ENCODE data around the gene SGK1.

The SGK1 gene

DNA sequence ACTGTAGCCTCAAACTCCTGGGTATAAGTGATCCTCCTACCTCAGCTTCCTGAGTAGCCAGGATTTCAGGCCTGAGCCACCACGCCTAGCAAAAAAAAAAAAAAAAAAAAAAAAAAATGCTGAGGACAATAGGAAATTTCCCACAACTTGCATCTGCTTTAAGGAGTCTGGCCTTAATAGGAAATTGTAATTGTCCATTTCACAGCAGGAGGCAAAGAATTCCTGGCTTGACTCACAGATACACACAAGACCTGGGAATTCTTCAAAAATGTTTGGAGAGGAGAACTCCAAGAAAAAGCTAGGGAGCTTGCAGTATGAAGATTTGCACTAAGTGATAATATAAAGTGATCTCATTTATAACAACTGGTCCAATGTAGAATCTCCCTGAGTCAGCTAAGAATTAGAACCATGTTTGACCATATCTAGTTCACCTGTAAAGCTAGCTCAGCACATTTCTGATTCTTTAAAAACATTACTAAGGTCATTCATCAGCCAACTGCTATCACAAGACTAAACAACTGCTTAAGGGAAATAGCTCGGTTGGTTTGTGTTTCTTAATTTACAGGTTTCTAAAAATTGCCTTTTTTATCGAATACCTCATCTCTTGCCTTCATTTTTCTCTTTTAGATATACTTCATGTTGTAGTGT is 185.3 kb downstream of the SGK1 start:
- DNase-seq (ENCODE audit: low read depth in 1 of 2, low spot score in 1 of 2): no peak

DNA sequence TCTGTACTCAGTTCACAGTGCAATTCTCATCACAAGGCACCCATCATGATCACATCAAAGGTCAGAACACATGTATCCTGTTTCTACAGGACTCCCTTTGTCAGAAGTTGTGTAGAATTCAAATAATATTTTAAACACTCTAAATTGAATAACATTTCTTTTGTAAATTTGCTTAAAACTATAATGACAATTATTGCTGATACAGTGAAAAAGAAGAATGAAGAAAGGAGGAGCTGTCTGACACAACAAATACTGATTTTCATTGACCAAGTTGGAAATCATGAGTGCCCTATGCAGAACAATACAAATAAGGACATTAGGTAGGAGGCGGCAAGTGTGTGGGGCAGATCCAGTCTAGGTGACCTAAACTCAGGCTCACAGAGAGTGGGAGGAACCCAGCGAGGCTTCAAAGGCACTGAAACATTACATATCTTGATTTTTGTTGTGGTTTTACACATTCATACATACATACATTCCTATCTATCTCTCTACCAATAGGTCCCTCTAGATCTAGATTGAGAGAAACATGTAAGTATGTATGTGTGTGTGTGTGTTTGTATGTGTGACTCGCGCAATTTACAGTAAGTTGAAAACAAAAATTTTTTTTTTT is 186.3 kb downstream of the SGK1 start:
- no peak for DNase-seq (ENCODE audit: low read depth in 1 of 2, low spot score in 1 of 2)

DNA sequence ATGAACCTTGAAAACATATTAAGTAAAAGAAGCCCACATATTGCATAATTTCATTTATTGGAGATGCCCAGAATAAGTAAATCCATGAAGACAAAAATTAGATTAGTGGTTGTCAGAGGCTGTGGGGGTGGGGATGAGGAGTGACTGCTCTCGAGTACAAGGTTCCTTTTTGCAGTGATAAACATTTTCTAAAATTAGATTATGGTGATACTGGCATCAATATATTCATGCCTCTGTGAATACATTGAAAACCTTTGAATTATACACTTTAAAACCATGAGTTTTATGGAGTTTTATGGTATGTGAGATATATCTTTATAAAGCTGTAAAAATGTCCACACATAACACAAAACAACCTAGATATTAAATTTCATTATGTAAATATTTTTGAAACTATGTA is 189.8 kb downstream of the SGK1 start:
- no peak for DNase-seq (ENCODE audit: low read depth in 1 of 2, low spot score in 1 of 2)

DNA sequence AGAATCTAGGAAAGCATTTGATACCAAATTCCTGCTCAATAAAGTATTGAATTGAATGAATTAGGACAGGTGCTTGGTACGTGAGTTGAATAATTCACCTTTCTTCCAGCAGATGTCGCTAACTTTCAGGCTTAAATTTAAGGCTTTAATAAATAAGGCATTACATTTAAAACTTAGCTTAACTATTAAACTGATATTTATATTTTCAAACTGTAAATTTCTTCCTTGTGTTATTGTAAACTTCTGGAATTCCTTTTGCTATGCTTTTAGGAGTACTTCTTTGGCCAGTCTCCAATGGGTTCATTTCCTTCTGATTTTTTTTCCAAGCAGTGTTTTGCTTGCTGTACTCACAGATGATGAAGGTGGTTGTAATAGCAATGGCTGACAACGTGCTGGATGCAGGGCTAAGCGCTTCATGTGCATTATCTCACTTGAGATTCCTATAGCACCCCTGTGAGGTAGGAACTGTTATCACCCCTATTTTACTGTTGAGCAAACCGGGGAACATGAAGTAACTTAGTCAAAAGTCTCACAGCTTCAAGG is 194.2 kb downstream of the SGK1 start:
- no peak for DNase-seq (ENCODE audit: low read depth in 1 of 2, low spot score in 1 of 2)

DNA sequence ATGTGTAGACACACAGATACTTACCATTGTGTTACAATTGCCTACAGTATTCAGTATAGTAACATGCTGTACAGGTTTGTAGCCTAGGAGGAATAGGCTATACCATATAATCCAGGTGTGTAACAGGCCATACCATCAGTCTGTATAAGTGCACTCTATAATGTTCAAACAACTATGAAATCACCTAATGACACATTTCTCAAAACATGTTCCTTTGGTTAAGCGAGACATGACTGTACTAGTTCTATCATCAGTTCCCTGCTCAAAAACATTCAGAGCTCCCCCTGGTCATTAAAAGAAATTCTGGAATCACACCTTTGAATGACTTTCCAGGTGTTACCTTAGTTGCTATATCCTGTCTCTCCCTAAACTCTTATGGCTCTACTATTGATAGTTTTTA is 195.1 kb downstream of the SGK1 start:
- DNase-seq (ENCODE audit: low read depth in 1 of 2, low spot score in 1 of 2): no peak

DNA sequence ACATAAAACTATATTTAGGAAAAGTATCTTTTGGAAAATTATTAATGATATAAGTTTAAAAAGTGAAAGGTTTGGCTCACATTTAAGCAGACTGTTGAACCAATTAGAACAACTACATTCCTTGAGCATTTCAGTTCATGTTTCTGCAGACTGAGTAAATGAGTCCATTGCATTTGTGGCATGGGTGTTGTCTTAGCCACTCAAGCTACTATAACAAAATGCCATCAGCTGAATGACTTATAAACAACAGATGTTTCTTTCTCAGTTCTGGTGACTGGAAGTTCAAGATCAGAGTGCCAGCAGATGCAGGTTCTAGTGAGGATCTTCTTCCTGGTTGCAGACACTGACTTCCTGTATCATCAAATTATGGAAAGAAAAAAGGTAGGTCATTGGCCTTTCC is 198.4 kb downstream of the SGK1 start:
- DNase-seq (ENCODE audit: low read depth in 1 of 2, low spot score in 1 of 2): no peak

Measured in stimulated activated CD4-positive, alpha-beta T cell treated with anti-CD3 and anti-CD28 coated beads, Interleukin-15, amount 100 ng/mL, for 1 hour (primary cell).